Hematopoietic multipotent progenitor cell treated with erythropoietin and hydrocortisone succinate and interleukin-3 and kit ligand, for 8 days (in vitro differentiated cells): ENCODE results near the gene SIMC1.
"Not testable (repeated sequence)": the region's sequence is repeated elsewhere in the genome, so short reads cannot be mapped to it uniquely, and the experiment has no call there.

Source experiments
- DNase-seq: peaks from one replicate; pipeline ENCODE4 v3.0.0-alpha.2; 2015

SIMC1 gene

GRCh38 chr5:176216393-176216916 lies 21.8 kb upstream of the SIMC1 start:
- DNase-seq = peak; percentile 8

- not testable (repeated sequence) for DNase-seq
Observed at GRCh38 chr5:176217188-176217729, 21.0 kb upstream of the SIMC1 start.

GRCh38 chr5:176217764-176218163 lies 20.5 kb upstream of the SIMC1 start:
- DNase-seq = not testable (repeated sequence)

DNA sequence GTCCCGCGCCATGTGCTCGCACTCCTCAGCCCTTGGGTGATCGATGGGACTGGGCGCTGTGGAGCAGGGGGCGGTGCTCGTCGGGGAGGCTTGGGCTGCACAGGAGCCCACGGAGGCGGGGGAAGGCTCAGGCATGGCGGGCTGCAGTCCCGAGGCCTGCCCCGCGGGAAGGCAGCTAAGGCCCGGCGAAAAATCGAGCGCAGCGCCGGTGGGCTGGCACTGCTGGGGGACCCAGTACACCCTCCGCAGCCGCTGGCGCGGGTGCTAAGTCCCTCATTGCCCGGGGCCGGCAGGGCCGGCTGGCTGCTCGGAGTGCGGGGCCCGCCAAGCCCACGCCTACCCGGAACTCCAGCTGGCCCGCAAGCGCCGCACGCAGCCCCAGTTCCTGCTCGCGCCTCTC lies 16.2 kb upstream of the SIMC1 start:
- DNase-seq = not testable (repeated sequence)

- not testable (repeated sequence) for DNase-seq
Observed at GRCh38 chr5:176228358-176228757, 9.9 kb upstream of the SIMC1 start.

DNA sequence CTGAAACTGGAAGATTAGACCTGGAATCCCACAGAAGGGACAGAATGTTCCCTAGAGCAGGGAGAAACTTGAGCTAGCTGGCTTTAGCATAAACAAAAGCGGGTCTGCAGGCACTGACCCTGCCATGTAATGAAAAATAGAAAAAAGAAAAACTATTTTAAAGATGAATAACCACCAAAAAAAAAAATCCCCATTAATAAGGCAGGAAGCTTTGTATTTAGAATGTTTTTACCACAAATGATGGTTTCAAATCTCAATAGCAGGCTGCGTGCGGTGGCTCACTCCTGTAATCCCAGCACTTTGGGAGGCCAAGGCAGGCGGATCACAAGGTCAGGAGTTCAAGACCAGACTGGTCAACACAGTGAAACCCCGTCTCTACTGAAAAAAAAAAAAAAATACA lies 5.0 kb upstream of the SIMC1 start:
- DNase-seq = not testable (repeated sequence)

DNA sequence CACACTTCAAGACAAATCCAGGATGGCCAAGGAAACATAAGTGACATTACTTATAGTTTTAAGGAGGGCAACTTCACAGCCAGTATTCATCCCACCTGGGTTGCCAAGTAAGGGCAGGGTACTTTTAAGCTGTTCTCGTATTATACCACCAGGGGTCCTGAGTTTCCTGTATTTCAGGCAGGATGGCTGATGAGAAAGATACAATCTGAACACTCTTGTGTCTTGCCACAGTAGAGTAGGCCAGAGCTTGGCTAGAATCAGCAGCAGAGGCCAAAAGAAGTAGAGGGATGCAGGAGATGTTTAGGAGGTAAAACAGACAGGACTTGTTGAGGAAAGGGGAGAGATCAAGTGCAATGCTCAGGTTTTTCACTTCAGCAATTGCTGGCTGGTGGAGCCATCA lies 3.1 kb upstream of the SIMC1 start:
- DNase-seq = peak; percentile 62

- not testable (repeated sequence) for DNase-seq
Observed at GRCh38 chr5:176238645-176239283, 540 bp downstream of the SIMC1 start.

DNA sequence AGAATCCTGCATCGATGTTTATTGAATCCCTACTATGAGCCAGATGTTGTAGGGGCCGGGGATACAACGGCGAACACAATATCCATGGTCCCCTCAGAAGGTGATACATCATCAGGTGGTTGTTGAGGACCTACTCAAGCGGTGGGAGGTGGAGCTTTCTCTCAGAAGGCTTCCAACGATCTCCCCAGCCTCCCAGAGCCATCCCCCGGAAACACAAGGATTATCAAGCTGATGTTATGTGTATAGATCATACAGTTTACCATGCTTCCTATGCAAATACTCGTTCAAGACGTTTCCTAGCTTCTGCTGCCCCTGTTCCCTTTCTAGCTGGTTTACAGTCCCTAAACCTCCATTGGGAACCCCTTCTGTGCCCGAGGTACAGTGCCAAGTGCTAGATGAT lies 1.1 kb downstream of the SIMC1 start:
- DNase-seq = not testable (repeated sequence)

- DNase-seq = not testable (repeated sequence)
Observed at GRCh38 chr5:176244318-176244717, 6.1 kb downstream of the SIMC1 start.

GRCh38 chr5:176245074-176245473 lies 6.8 kb downstream of the SIMC1 start:
- DNase-seq = not testable (repeated sequence)

DNA sequence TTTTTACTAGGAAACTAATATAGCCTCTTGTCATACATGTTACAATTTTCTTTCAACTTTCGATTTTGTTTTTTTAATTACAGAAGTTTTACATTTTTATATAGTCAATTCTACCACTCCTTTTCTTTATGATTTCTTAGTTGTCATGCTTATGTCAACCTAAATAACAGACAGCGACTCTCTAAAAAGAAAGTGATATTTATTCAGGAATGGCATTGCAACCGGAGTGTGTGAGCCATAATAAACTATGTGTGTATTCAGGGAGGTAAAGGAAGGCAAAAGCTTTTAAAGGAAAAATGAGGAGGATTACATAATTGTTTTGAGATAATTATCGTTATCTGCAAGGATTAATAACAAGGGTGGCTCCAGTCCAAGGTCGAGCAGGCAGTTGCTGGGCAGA lies 7.3 kb downstream of the SIMC1 start:
- not testable (repeated sequence) for DNase-seq

DNA sequence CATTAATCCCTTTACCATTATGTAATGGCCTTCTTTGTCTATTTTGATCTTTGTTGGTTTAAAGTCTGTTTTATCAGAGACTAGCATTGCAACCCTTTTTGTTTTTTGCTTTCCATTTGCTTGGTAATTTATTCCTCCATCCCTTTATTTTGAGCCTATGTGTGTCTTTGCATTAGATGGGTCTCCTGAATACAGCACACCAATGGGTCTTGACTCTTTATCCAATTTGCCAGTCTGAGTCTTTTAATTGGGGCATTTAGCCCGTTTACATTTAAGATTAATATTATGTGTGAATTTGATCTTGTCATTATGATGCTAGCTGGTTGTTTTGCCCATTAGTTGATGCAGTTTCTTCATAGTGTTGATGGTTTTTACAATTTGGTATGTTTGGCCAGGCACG lies 12.5 kb downstream of the SIMC1 start:
- DNase-seq = not testable (repeated sequence)

GRCh38 chr5:176252171-176252570 lies 13.9 kb downstream of the SIMC1 start:
- DNase-seq = not testable (repeated sequence)

DNA sequence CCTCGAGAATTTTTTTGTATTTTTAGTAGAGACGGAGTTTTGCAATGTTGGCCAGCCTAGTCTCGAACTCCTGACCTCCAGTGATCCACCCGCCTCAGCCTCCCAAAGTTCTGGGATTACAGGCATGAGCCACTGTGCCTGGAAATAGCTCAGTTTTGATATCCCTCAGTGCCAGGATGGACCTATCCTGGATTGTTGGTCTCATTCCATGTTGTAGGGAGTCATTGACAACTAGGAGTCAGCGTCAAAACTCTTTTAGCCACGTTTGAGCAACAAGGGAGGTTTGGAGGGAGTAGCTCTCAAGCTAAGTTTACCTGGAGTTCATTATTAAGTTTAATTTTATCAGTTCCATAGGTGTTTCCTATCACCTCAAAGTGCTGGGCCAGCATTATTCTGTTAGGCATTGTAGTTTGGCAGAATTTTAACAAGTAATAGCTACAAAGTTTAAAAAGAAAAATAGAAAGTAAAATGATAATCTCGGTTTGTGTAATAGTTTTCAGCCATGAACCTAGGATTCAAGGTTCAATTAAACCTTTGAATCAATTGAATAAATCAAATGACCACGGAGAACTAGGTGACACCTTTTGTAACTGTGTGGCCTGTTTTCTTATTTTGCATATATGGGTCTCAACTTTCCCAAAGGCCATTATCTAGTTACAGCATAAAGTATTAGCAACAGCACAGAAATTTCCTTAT lies 15.3 kb downstream of the SIMC1 start:
- DNase-seq = not testable (repeated sequence)

- not testable (repeated sequence) for DNase-seq
Observed at GRCh38 chr5:176254066-176254393, 15.8 kb downstream of the SIMC1 start.

GRCh38 chr5:176257871-176258505 lies 19.8 kb downstream of the SIMC1 start:
- DNase-seq = not testable (repeated sequence)

DNA sequence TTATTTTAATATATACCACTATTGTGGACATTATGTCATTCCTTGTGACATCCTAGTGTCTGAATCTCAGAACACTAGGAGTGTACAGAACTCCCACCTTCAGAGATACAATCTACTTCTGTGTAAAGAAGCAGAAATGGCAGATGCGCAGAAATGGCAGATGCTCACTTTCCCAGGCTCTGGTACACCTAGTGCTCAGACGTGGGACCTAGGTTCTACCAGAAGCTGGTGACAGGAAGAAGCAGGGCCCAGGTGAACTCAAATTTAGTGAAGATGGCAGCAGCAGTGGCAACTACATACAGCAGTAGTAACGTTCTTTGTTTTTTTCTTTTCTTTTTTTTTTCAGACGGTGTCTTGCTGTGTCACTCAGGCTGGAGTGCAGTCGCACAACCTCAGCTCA lies 22.5 kb downstream of the SIMC1 start:
- not testable (repeated sequence) for DNase-seq

DNA sequence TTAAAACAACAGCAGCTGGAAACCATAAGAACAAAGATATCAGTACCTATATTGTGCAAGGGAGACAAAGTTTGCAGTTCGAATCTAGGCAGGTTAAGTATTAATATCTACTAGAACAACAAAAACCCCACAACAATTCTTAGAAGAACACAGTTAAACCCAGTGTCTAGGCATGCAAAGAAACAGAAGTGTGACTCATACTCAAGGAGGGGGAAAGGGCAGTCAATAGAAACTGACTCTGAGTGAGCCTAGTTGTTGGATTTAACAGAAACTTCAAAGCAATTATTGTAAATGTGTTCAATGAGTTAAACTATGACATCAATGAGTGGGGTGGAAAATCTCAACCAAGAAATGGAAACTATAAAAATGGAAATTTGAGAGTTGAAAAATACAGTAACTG lies 28.2 kb downstream of the SIMC1 start:
- DNase-seq = not testable (repeated sequence)

DNA sequence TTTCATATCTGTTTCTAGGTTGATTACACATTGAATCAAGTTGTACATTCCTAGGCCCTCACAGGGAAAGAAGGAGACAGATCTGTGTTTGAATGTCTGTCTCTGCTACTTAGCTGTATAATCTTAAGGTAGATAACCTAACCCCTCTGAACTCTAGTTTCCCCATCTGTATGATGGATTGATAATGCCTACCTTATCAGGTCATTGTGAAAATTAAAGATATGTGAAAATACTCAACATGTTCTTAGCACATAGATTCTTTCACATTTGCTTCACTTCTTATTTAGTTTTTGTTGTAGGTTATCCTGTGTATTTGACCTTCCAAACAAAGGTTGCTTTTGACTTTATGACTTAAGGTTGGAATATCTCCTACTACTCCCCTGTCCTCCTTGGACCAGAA lies 50.8 kb downstream of the SIMC1 start:
- DNase-seq = not testable (repeated sequence)

DNA sequence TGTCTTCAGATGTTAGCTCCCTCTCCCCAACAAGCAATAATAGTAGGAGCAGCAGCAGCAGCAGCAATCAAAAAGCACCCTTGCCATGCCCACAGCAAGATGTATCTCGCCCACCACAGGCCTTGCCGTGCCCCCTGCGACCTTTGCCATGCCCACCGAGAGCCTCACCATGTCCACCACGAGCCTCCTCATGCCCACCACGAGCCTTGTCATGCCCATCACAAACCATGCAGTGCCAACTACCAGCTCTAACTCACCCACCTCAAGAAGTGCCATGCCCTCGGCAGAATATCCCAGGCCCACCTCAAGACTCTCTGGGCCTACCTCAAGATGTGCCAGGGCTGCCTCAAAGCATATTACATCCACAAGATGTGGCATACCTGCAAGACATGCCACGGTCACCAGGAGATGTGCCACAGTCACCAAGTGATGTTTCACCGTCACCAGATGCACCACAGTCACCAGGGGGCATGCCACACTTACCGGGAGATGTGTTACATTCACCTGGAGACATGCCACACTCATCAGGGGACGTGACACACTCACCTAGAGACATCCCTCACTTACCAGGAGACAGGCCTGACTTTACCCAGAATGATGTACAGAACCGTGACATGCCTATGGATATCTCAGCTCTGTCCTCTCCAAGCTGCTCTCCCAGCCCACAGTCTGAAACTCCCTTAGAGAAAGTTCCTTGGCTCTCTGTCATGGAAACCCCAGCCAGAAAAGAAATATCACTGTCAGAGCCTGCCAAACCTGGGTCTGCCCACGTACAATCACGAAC lies 52.0 kb downstream of the SIMC1 start:
- DNase-seq = not testable (repeated sequence)

DNA sequence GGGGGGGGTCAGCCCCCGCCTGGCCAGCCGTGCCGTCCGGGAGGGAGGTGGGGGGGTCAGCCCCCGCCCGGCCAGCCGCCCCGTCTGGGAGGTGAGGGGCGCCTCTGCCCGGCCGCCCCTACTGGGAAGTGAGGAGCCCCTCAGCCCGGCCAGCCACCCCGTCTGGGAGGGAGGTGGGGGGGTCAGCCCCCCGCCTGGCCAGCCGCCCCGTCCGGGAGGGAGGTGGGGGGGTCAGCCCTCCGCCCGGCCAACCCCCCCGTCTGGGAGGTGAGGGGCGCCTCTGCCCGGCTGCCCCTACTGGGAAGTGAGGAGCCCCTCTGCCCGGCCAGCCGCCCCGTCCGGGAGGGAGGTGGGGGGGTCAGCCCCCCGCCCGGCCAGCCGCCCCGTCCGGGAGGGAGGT lies 67.1 kb downstream of the SIMC1 start:
- DNase-seq = not testable (repeated sequence)
